Amniotic stem cell (primary cell): Measurements from ENCODE around the gene PATJ.
"Not testable (repeated sequence)": the region's sequence is repeated elsewhere in the genome, so short reads cannot be mapped to it uniquely, and the experiment has no call there.

ENCODE experiments used
- DNase-seq: peaks from one replicate; lab custom pipeline; 2025; lab: John Stamatoyannopoulos, UW

Gene PATJ

GRCh38 chr1:62213075-62213914 lies 471.0 kb downstream of the PATJ start:
- no peak for DNase-seq

- no peak for DNase-seq
Observed at GRCh38 chr1:62218604-62219003, 476.3 kb downstream of the PATJ start.

DNA sequence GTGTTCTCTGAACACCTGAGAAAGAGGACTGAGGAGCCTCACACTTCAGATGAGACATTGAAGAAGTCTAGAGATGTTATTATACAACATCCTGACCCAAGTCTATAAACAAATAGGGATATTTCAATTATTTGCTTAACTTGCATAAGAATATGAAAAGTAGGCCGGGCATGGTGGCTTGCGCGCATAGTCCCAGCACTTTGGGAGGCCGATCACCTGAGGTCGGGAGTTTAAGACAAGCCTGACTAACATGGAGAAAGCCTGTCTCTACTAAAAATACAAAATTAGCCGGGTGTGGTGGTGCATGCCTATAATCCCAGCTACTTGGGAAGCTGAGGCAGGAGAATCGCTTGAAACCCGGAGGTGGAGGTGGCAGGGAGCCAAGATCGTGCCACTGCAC lies 478.2 kb downstream of the PATJ start:
- DNase-seq = not testable (repeated sequence)

GRCh38 chr1:62221171-62221570 lies 478.9 kb downstream of the PATJ start:
- no peak for DNase-seq

GRCh38 chr1:62222321-62222720 lies 480.0 kb downstream of the PATJ start:
- no peak for DNase-seq

- DNase-seq = no peak
Observed at GRCh38 chr1:62224182-62224581, 481.9 kb downstream of the PATJ start.

DNA sequence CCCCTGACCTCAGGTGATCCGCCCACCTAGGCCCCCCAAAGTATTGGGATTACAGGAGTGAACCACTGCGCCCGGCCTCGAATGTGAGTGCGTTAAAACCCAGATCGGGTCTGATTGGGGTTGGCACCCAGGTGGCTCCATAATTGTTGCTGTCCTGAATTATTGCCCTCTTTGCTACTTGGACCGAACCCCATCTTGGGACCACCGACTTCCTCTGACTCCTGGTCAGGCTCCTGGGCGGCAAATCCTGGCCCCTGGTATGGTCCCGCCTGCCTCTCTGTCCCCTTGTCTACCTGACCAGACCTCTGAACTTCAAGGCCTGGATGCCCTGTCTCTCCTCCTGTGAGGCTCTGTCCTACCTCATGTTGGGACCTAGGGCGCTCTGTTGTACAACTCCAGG lies 485.2 kb downstream of the PATJ start:
- DNase-seq = no peak
